Activated CD8-positive, alpha-beta memory T cell treated with anti-CD3 and anti-CD28 coated beads for 36 hours (primary cell): ENCODE results near the gene RPL14. TPM values are rescaled to one million over a fixed set of nuclear protein-coding genes. Genes with fewer than 3 reads are reported as not detected.

ENCODE experiments used
- CTCF ChIA-PET: fragments of 350-600 bp; sonication (Branson Sonifier 250); formaldehyde crosslinking; loops from one replicate; lab custom pipeline; 2021; ENCODE audit warnings: antibody characterized with exemption; lab: Charles Lee
- POLR2A ChIA-PET: fragments of 350-600 bp; sonication (Branson Sonifier 250); formaldehyde crosslinking; loops from one replicate; lab custom pipeline; 2021; ENCODE audit warnings: antibody characterized with exemption; lab: Charles Lee
- total RNA-seq, 2 experiments: library from RNA; stranded (reverse); gene quantifications; one replicate each; pipeline ENCODE4 v1.2.3, GENCODE V29; 2021

The RPL14 gene
- 1,000 to 10,000 TPM; 2,745 to 2,812 TPM for total RNA-seq

DNA sequence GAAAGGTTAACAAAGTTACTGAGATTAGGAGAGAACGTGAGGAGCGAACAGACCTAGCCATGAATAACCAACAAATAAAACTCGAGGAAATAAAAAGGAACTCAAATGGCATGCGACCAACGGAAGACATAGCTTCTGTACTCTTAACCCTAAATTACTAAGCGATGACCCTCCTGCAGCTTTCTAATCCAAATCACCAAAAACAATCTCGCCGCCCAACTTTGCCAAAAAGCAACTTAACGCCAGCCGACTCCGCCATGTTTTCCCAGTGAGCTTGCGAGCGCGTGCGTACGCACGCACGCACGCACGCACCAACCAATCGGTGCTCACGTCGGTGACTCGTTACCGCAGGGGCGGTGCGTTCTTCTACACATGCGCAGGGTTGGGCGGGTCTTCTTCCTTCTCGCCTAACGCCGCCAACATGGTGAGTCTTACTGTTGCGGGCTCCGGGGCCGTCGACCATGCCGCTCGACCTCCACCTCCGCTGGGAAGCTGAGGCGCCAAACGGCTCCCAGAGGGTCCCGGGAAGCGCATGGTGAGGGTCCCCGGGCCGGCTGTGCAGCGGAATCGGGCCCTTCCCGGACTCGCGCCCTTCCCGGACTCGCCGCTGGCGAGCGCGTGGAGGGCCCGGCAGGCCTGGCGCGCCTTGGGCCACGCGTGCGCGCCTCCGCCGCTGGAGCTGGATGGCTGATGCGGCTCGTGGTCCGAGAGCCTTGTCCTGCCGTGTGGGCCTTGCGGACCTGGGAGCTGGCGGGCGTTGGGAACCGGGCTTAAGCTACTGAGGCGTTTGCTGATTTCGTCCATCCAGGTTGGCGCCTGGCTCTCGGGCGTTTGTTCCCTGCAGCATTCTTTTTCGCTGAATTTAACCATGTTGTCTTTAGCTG is at the start of gene RPL14:
RPL14 (plus strand) TSS at position 400 of the 884 bp plus-strand sequence; CDS start at position 533, 133 bp downstream.
- ChIA-PET POLR2A (interaction anchor here (0.6 to 1.5 kb wide), 8 partner anchors 19 to 750 kb away, joined by 3 to 7 read pairs (median 4); partner anchors contain the start of genes ZNF619 and ZNF621), CTCF (interaction anchor here (0.9 to 1.5 kb wide), 2 partner anchors 129 to 140 kb away, joined by 3 to 4 read pairs; no protein-coding TSS in a partner anchor)

DNA sequence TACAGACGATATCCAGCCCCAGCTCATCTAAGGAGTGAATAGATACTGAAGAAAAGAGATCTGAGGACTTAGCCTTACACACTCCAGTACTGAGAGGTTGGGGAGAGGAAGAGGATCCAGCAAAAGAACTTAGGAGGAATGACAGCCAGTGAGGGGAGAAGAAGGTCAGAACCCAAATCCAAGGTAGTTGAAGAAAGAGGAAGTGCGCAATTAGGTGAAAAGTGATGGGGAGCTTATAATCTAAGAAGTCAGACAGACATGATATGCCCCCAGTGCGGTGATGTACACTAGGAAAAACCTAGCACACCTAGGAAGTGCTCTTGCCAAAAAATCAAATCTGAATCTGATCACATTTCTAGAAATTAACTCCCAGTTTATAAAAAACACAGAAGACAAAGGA is 49.5 kb upstream of the RPL14 start:
- POLR2A ChIA-PET, result no interaction called here
- CTCF ChIA-PET, result no interaction called here

DNA sequence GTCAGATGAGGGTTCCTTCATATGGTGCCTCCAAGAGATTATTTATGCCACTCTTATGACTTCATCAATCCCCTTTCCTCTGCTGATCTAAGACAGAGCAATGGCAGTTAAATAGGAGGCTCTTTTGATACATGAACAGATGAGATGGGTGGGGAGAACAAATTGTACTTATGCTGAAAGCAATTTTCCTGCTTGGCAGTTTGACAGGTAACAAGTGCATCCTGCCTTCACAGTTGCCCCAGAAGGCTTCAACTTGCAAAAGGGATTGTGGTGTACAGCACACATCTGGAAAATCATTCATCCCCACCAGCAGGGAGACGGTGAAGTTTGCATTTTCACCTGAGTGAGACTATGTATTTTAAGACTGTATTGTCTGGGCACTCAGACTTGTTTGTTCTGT is 42.9 kb upstream of the RPL14 start:
- POLR2A ChIA-PET, result no interaction called here
- CTCF ChIA-PET, result no interaction called here

DNA sequence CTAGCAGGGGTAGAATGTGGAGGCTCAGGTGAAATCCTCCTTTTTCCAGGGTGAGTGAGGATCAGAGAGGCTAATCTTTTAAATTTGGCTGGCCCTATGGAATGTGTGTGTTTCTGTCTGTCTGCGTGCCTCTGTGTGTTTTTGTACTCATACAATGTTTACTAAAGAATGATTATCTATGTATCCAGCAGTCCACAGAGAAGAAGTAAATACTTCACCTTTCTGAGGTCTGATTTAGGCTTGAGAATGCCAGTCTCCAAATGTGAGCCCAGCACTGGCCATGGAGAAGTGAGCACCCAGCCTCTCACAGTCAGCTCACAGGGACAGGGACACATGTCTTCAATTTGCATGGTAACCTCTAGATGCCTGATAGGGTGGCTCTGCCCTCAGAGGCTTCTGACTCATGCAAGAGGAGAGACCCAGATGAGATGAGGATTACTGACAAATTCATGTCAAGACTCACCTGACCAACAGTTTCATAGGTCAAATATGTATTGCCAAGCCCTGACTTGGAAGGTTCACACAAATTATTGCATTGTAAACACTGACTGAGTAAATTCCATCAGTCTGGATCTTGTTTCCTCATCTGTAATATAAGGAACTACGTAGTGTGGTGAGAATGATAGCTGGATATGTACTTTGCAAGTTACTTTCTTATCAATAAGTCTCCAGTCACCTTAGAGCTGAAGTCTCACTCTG is 39.1 kb upstream of the RPL14 start:
- POLR2A ChIA-PET, result no interaction called here
- CTCF ChIA-PET, result no interaction called here

DNA sequence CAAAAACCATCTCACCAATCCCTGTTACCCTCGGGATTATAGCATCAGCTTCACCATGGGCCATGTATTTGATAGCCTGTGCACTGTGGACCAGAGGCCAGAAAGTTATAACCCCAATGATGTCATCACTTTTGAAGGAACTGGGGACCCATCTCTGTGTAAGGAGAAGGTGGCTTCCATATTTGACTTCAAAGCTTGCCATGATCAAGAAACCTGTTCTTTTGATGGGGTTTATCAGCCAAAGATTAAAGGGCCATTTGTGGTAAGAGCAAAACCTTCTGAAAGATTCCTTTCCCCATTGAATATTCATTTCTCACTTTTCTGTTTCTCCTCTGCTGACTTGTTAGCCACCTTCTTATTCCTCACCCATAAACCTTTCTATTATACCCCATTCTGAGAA is 34.3 kb upstream of the RPL14 start:
- CTCF ChIA-PET, result no interaction called here

DNA sequence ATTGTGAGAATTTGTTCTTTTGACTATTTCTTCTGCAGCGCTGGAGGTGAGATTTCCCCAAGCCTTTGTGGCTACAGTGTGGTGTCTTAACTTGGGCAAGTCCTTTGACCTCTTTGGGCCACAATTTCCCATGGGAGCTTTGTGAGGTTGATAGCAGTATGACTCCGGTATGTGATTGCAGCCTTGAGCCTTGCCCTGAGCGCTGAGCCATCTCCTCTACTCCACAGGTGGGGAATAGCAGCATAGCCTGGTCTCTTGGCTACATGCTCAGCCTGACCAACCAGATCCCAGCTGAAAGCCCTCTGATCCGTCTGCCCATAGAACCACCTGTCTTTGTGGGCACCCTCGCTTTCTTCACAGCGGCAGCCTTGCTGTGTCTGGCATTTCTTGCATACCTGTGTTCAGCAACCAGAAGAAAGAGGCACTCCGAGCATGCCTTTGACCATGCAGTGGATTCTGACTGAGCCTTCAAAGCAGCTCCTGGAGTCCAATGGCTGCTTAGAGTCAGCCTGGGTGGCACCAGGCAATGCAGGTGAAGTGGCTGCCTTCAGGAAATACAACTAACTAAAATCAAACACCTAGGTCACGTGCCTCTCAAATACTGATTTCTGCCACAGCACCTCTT is 30.0 kb upstream of the RPL14 start:
- POLR2A ChIA-PET, result no interaction called here
- CTCF ChIA-PET, result no interaction called here

More for the DNA sequence above, 34.3 kb upstream of the RPL14 start:
- POLR2A ChIA-PET, result no interaction called here

DNA sequence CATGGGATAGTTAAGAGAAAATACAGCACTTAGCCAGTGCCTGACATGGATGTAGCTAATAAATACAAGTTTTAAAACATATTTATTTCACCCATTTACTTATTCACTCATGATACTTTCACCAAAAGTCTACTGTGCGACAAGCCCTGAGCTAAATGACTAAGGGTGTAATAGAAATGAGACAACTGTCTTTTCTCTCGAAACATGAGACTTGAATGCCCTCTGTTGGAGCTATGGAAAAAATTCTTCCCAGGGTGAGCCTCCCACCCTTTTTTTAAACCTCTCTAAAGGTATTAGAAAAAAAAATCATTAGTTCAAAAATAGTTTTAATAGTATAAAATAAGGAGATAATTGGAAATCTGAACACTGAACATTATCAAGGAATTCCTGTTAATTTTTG is 24.3 kb upstream of the RPL14 start:
- CTCF ChIA-PET, result no interaction called here
- POLR2A ChIA-PET, result no interaction called here

DNA sequence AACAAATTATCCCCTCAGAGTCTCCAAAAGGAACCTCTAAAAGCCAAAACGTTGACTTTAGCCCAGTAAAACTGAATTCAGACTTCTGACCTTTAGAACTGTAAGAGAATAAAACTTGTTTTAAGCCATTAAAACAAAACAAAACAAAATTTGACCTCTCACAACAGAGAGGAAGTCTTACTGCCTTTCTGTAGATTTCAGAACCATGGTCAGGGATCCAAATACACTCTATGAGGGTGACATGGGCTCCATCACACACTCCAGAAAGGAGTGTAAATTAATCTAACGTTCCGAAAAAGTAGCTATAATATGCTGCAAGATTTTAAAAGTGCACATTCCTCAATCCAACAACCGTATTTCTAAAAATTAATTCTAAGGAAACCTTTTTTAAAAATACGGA is 19.2 kb upstream of the RPL14 start:
- ChIA-PET POLR2A (no interaction called here), CTCF (no interaction called here)

DNA sequence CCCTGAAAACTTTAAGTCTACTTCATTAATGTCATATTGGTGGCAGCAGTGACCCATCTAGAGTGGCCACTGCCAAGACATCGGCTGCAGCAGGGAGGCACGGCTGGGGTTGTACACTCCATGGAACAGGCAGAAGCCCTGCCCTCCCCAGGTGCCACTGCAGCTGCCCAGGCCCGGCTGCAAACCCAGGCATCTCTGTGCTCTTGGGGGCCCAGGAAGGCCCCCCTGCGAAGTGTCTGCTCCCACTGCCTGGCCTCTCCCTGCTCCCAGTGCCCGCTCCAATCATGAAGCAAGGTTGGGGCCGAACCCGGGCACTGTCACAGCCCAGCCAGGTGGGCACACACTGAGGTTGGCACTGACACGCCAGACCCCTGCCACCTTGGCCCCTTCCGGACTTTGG is 12.1 kb upstream of the RPL14 start:
- POLR2A ChIA-PET, result no interaction called here
- CTCF ChIA-PET, result no interaction called here

DNA sequence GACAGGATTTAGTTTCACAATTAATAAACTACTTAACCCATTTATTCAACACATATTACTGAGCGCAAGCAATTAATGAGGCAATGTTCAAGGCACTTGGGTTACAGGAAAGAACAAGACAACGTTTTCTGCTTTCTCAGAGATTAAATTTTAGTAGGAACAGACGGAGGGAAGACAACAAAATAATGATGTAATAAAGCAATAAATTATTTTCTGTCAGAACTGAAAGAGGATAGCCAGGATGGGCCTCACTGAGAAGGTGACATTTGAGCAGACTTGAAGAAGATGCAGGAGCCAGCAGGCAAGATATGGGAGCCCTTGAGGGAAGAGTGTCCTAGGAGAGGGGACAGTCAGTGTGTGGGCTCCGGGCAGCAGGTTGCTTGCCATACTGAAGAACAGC is 11.3 kb upstream of the RPL14 start:
- ChIA-PET CTCF (no interaction called here), POLR2A (no interaction called here)

DNA sequence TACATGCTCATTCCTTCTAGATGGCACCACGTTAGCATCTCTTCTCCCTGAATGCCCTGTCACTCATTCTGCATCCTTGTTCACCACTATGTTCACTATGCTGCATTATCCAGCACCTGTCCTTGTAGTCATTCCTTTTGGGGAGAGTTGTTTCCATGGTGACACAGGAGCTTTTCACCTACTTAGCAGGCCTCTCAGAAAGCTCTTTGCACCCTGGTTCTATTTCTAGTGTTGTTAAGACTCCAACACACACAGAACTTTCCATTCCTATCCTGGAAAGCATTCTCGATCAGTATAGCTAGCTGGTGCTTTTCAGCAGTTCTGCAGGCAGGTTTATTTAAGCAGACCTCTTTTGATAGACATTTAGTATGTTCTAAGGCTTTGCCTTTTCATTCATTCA is 6.7 kb upstream of the RPL14 start:
- ChIA-PET CTCF (no interaction called here), POLR2A (interaction anchor here (0.5 to 0.7 kb wide), 3 partner anchors 40 to 1042 kb away, joined by 3 to 4 read pairs (median 3); no protein-coding TSS in a partner anchor)

DNA sequence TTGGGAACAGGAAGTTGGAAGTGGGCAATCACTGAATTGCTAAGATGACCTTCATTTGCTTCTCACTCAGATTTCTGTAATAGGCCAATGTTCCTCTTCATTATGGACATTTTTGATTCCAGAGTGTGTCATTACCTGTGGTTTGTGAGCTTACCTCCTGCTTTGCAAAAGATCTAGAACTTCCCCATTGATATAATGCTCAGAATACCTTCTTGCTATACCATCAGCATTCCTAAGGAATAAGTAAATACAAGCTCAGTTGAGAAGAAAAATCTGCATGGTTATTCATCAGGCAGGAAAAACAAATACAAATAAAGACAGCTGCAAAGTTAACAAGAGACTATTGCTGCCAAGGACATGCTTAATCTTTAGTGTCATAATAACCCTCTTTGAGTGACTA is 5.6 kb upstream of the RPL14 start:
- POLR2A ChIA-PET, result no interaction called here
- CTCF ChIA-PET, result no interaction called here

DNA sequence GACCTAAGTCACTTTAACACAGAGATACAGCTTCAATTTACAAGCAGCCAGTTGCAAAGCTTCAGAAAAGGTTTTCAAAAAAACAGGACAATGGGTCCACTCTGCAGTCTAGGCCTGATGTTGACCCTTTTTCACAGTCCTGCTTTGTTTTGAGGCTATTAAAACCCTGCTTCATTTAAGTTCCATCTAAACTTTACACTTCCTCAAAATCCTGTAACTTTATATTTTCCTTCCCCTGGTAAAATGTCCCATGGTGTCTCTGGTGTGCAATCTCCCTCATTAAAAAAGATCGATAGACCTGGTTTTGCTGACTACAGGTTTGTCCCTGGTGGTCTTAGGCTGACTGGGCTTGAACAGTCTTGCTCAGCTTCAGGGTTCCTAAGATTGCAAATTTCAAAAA is 5.1 kb upstream of the RPL14 start:
- ChIA-PET CTCF (no interaction called here), POLR2A (interaction anchor here (0.9 kb wide), 1 partner anchor 143 kb away, joined by 4 read pairs; the partner anchor contains the start of gene EIF1B)

DNA sequence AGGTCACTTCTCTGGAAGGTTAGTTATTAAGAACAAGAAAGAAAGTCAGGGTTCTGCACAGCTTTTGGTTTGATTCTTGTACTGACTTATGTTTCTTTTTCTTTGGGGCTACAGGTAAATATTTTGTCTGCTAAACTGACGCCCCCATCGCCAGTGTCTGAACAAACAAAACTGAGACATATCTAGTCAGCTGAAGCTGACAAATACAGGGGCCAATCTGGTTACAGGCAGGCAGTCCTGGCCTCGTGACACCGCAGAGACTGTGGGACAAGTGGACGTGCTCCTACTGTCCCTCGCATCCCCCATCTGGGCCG is 4.6 kb upstream of the RPL14 start:
- POLR2A ChIA-PET, result interaction anchor here (0.9 kb wide), 1 partner anchor 143 kb away, joined by 4 read pairs; the partner anchor contains the start of gene EIF1B
- CTCF ChIA-PET, result no interaction called here

DNA sequence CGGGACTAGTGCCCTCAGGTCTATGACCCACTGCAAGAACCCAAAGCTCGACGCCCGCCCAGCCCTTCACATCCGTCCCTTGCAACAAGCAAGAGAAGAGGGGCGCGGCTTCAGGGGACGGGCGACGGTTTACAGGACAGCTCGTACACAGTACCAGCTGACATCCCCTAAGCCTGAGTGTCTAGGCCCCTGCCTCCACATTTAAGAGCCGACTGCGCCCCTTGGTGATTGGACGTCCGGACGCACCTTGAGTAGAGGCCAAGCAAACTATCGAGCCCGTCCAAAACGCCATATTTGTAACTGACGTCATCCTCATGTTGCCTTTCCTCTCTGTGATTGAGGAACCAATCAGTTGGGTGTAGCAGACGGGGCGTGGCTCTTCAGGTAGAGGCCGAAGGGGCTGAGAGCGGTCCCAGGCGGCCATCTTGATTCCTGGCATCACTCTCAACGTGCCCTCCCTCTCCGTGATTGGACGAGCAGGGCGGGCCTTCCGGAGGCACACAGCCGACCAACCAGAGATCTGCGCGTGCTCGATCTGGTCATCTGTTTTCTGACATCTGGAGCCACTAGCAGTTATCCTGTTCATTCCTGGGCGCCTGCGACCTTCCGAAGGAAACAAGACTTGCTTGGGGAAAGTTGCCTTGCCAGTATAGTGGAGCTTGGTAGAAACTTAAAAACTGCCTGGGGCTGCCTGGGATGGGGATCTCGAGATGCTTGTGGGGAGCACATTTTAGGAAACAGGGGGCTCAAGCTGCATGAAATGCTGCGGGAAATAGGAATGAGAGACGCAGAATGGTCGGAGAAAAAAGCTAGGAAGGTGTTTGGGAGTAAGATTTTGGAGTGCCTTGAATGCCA is 4.0 kb upstream of the RPL14 start:
- POLR2A ChIA-PET, result interaction anchor here (0.7 to 0.9 kb wide), 4 partner anchors 10 to 144 kb away, joined by 3 to 4 read pairs (median 4); partner anchors contain the start of genes EIF1B and ZNF621
- CTCF ChIA-PET, result no interaction called here

DNA sequence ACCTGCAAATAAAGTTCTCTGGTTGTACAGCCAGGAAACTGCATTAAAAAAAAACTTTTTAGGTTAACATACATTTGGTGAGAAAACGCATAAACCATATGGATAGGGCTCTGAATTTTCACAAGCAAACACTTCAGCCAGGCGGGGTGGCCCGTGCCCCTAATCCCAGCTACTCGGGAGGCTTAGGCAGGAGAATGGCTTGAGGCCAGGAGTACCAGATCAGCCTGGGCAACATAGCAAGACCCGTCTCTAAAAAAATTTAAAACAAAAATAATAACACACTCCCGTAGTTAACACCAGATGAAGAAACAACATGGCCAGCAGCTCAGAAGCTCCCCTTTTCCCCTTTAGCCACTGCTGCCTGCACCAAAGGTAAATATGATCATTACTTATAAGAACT is 3.2 kb upstream of the RPL14 start:
- CTCF ChIA-PET, result no interaction called here
- POLR2A ChIA-PET, result interaction anchor here (0.7 to 0.8 kb wide), 3 partner anchors 10 to 90 kb away, joined by 3 to 4 read pairs (median 3); partner anchors contain the start of gene ZNF621

DNA sequence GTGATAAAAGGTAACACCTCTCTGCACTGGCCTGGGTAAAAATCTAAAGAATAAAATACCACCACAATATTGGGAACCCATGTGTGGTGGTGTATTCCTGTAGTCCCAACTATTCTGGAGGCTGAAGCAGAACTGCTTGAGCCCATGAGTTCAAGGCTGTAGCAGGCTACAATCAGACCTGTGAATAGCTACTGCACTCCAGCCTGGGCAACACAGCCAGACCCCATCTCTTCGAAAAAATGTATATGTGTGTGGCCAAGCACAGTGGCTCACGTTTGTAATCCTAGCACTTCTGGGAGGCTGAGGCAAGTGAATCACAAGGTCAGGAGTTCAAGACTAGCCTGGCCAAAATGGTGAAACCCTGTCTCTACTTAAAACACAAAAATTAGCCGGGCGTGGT is 1.8 kb upstream of the RPL14 start:
- POLR2A ChIA-PET, result no interaction called here

DNA sequence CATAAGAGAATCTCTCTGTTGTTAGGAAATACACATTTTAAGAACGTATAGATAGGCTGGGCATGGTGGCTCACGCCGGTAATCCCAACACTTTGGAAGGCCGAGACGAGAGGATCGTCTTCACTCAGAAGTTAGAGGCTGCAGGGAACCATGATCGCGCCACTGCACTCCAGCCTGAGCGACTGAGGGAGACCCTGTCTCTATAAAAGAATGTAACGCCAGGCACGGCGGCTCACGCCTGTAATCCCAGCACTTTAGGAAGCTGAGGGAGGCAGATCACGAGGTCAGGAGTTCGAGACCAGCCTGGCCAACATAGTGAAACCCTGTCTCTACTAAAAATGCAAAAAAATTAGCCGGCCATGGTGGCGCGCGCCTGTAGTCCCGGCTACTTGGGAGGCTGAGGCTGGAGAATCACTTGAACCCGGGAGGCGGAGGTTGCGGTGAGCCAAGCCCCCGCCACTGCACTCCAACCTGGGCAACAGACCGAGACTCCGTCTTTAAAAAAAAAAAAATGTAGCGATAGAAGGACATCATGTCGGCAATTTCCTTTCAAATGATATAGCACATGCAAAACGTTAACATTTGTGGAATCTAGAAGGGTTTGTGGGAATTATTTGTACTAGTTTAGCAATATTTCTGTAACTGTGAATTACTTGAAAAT is 730 bp upstream of the RPL14 start:
- ChIA-PET CTCF (interaction anchor here (1.5 kb wide), 1 partner anchor 139 kb away, joined by 3 read pairs; no protein-coding TSS in a partner anchor), POLR2A (interaction anchor here (0.6 to 1.5 kb wide), 5 partner anchors 20 to 751 kb away, joined by 3 to 7 read pairs (median 4); partner anchors contain the start of genes ZNF619 and ZNF621)

More for the DNA sequence above, 1.8 kb upstream of the RPL14 start:
- CTCF ChIA-PET, result no interaction called here
